Prostate gland (tissue), 2 donors: ENCODE results near the gene ACBD5. TPM values are rescaled to one million over a fixed set of nuclear protein-coding genes. Genes with fewer than 3 reads are reported as not detected.

Experiments used
- DNase-seq: peaks from one replicate; pipeline ENCODE4 v3.0.0-alpha.2; 2019; ENCODE audit warnings: low spot score
- H3K27ac ChIP-seq, 2 donors: fragments of 200-600 bp; sonication (generic); 2 replicates each; pipeline ENCODE4 v1.5.1; 2017 to 2019
- H3K27me3 ChIP-seq: fragments of 200-600 bp; sonication (generic); replicated peaks from 2 replicates; pipeline ENCODE4 v1.5.1; 2019; ENCODE audit not compliant: insufficient read depth
- H3K36me3 ChIP-seq, 2 donors: fragments of 200-600 bp; sonication (generic); 1 replicate in 1 of 2; 2 replicates in 1 of 2; pipeline versions ENCODE4 v1.5.1 to v1.8.1; 2017 to 2019
- H3K4me1 ChIP-seq: fragments of 200-600 bp; sonication (generic); replicated peaks from 2 replicates; pipeline ENCODE4 v1.5.1; 2019
- H3K4me3 ChIP-seq, 2 donors: fragments of 200-600 bp; sonication (generic); 2 replicates each; pipeline ENCODE4 v1.5.1; 2017 to 2019
- H3K9me3 ChIP-seq: fragments of 200-600 bp; sonication (generic); 2 replicates; pipeline ENCODE4 v1.5.1; 2017
- CTCF ChIP-seq, 4 experiments: fragments of 200-600 bp in 2 of 4; fragments of 450-650 bp in 2 of 4; sonication (generic) in 2 of 4; IDR thresholded peaks; 1 replicate in 3 of 4; 2 replicates in 1 of 4; pipeline ENCODE4 v1.5.1; 2016 to 2019; ENCODE audit warnings: antibody characterized with exemption in 4 of 4, mild to moderate bottlenecking in 2 of 4, moderate library complexity in 2 of 4
- POLR2A ChIP-seq: fragments of 450-650 bp; IDR thresholded peaks from one replicate; pipeline ENCODE4 v1.6.1; 2016; ENCODE audit warnings: antibody characterized with exemption, mild to moderate bottlenecking
- POLR2AphosphoS5 ChIP-seq: sonication (generic); formaldehyde crosslinking; IDR thresholded peaks from one replicate; pipeline ENCODE4 v1.6.1; 2017; ENCODE audit warnings: antibody characterized with exemption
- WGBS: methylation state at CpG from one replicate; pipeline ENCODE4 v1.1.5; 2018; 5-methylcytosine and 5-hydroxymethylcytosine counted together
- intact Hi-C: fragments of 100-400 bp; cut with DNase I; formaldehyde crosslinking; loops from one replicate; pipeline ENCODE4 v1.14.2; 2022
- total RNA-seq, 2 donors: library from RNA; depleted of rRNA; stranded (reverse); fragments of >200 nt; gene quantifications; one replicate each; pipeline ENCODE4 v1.1.0, GENCODE V29; 2016

Gene ACBD5
- total RNA-seq, 2 donors from 2014 or later: 28.9 to 33.7 TPM

GRCh38 chr10:27235706-27236105 lies 4.9 kb downstream of the ACBD5 start:
- H3K36me3 ChIP-seq: no peaks in the 10 kb centered on the region
- no peaks in the 10 kb centered on the region for H3K9me3 ChIP-seq
- 85% methylated on average over 1 of the region's 1 CpG for WGBS
- H3K4me1 ChIP-seq: peaks cover 3% of the 10 kb centered on the region
- intact Hi-C loops: no loop called here
- no peak overlapping the region for H3K27ac ChIP-seq
- TF ChIP-seq CTCF (IDR thresholded peaks at IDR 0.05) (no peak), POLR2AphosphoS5 (no peak)
- H3K27me3 ChIP-seq: no peaks in the 10 kb centered on the region
- DNase-seq: no peak
- H3K4me3 ChIP-seq: no peak overlapping the region

- H3K4me1 ChIP-seq: no peaks in the 10 kb centered on the region
- no peaks in the 10 kb centered on the region for H3K27me3 ChIP-seq
- TF ChIP-seq POLR2A: no peak
- peak; percentile 45 for TF ChIP-seq POLR2AphosphoS5
- H3K36me3 ChIP-seq: no peaks in the 10 kb centered on the region
- intact Hi-C loops: no loop called here
- peak overlapping the region in 1 of 2 donors; percentile 46 for H3K27ac ChIP-seq
- H3K9me3 ChIP-seq: no peaks in the 10 kb centered on the region
- H3K4me3 ChIP-seq: no peak overlapping the region
- WGBS: 55% methylated on average over 1 of the region's 1 CpG
- no peak for DNase-seq
Observed at GRCh38 chr10:27230022-27230421, 10.6 kb downstream of the ACBD5 start.

GRCh38 chr10:27225642-27226257 lies 14.8 kb downstream of the ACBD5 start:
- Histone ChIP-seq H3K4me3 (no peak overlapping the region), H3K27me3 (no peaks in the 10 kb centered on the region), H3K9me3 (no peaks in the 10 kb centered on the region), H3K27ac (no peak overlapping the region), H3K36me3 (no peaks in the 10 kb centered on the region), H3K4me1 (no peaks in the 10 kb centered on the region)
- intact Hi-C loops: no loop called here
- DNase-seq: no peak
- TF ChIP-seq POLR2A (no peak), POLR2AphosphoS5 (no peak), CTCF (IDR thresholded peaks at IDR 0.05) (no peak)
- WGBS: 51% methylated on average over 3 of the region's 3 CpGs

GRCh38 chr10:27225011-27225590 lies 15.5 kb downstream of the ACBD5 start:
- H3K36me3 ChIP-seq: no peaks in the 10 kb centered on the region
- intact Hi-C loops: no loop called here
- H3K27ac ChIP-seq: no peak overlapping the region

GRCh38 chr10:27223964-27224363 lies 16.6 kb downstream of the ACBD5 start:
- 76% methylated on average over 5 of the region's 5 CpGs for WGBS
- Histone ChIP-seq H3K4me1 (no peaks in the 10 kb centered on the region), H3K27me3 (no peaks in the 10 kb centered on the region), H3K4me3 (no peak overlapping the region), H3K36me3 (no peaks in the 10 kb centered on the region), H3K27ac (no peak overlapping the region), H3K9me3 (no peaks in the 10 kb centered on the region)
- DNase-seq: no peak
- TF ChIP-seq POLR2A: no peak
- peak in 3 of 4 experiments; percentile 35 to 52 (median 48) for TF ChIP-seq CTCF (IDR thresholded peaks at IDR 0.05)
- intact Hi-C loops: loop anchor here (5.0 kb wide), 1 partner anchor 138 kb away; no protein-coding TSS in a partner anchor

More at GRCh38 chr10:27225011-27225590, 15.5 kb downstream of the ACBD5 start:
- H3K4me1 ChIP-seq: no peaks in the 10 kb centered on the region
- no peak for DNase-seq
- no peaks in the 10 kb centered on the region for H3K27me3 ChIP-seq
- WGBS: 87% methylated on average over 8 of the region's 8 CpGs
- no peaks in the 10 kb centered on the region for H3K9me3 ChIP-seq
- H3K4me3 ChIP-seq: no peak overlapping the region
- TF ChIP-seq POLR2AphosphoS5: no peak
- TF ChIP-seq CTCF (IDR thresholded peaks at IDR 0.05): no peak
- TF ChIP-seq POLR2A: no peak
